Measurements from ENCODE around the gene PGBD5.

Gene PGBD5

DNA sequence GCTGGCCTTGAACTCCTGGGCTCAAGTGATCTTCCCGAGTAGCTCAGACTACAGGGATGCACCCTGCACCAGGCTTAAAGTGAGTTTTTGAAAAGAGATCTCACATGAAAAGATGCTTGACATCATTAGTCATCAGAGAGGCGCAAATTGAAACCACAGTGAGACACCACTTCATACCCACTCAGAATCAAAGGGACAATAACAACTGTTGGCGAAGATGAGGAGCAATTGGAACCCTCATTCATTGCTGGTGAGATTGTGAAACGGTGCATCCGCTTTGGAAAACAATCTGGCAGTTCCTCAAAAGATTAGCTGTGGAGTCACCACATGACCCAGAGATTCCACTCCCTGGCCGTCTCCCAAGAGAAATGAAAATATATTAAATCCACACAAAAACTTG is 122.3 kb downstream of the PGBD5 start:
- Histone ChIP-seq H3K4me1 (ENCODE audit: control extremely low read depth in 1 of 4, control insufficient read depth in 4 of 4, insufficient read depth in 4 of 4, low read length in 3 of 4) (peaks cover 0 to 7% (median 5%) of the 10 kb centered on the region in 4 experiments), H3K27me3 (replicated peaks in 2 of 5; ENCODE audit: control insufficient read depth in 4 of 5, insufficient read depth in 5 of 5, low read length in 4 of 5) (no peaks in the 10 kb centered on the region), H3K36me3 (ENCODE audit: control insufficient read depth in 4 of 4, insufficient read depth in 4 of 4, low read length in 3 of 4) (no peaks in the 10 kb centered on the region), H3K4me3 (ENCODE audit: control insufficient read depth in 1 of 7, extremely low read depth in 1 of 7, insufficient read depth in 4 of 7, low read depth in 2 of 7, low read length in 6 of 7) (no peak overlapping the region), H3K27ac (ENCODE audit: insufficient read depth in 1 of 2, low read depth in 1 of 2, low read length in 2 of 2, poor library complexity in 1 of 2, severe bottlenecking in 2 of 2) (no peak overlapping the region), H3K9me3 (ENCODE audit: control extremely low read depth in 1 of 5, control insufficient read depth in 4 of 5, insufficient read depth in 2 of 5, low read depth in 1 of 5, low read length in 4 of 5) (no peaks in the 10 kb centered on the region)
- CTCF ChIA-PET, result interaction anchor here (1.7 to 14.5 kb wide), 5 partner anchors 22 to 644 kb away, joined by 5 to 142 read pairs (median 7); no protein-coding TSS in a partner anchor
- POLR2A ChIA-PET, result no interaction called here
- WGBS (ENCODE audit: insufficient coverage), result 62% methylated on average over 5 of the region's 6 CpGs
- DNase-seq, result peak in 1 of 3 donors; percentile 40

DNA sequence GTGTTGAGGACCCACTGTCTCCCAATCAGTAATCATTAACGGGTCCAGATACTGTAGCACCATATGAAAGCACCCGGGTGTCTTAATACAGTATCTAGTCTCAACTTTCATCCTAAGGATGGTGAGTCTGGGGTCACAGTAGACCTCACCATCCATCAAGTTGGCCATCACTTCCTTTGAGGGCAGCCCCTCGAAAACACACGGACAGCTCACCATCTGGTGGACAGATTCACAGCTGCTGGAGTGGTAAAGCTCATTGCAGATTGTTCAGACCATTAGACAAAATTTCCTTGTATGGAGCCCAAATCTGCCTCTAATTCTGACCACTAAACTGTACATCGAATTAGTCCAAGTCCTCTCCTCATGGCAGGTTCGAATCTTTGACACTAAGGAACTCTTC is 123.1 kb downstream of the PGBD5 start:
- Histone ChIP-seq H3K27me3 (replicated peaks in 2 of 5; ENCODE audit: control insufficient read depth in 4 of 5, insufficient read depth in 5 of 5, low read length in 4 of 5) (no peaks in the 10 kb centered on the region), H3K36me3 (ENCODE audit: control insufficient read depth in 4 of 4, insufficient read depth in 4 of 4, low read length in 3 of 4) (no peaks in the 10 kb centered on the region), H3K9me3 (ENCODE audit: control extremely low read depth in 1 of 5, control insufficient read depth in 4 of 5, insufficient read depth in 2 of 5, low read depth in 1 of 5, low read length in 4 of 5) (no peaks in the 10 kb centered on the region), H3K4me3 (ENCODE audit: control insufficient read depth in 1 of 7, extremely low read depth in 1 of 7, insufficient read depth in 4 of 7, low read depth in 2 of 7, low read length in 6 of 7) (no peak overlapping the region), H3K4me1 (ENCODE audit: control extremely low read depth in 1 of 4, control insufficient read depth in 4 of 4, insufficient read depth in 4 of 4, low read length in 3 of 4) (peaks cover 0 to 7% (median 5%) of the 10 kb centered on the region in 4 experiments), H3K27ac (ENCODE audit: insufficient read depth in 1 of 2, low read depth in 1 of 2, low read length in 2 of 2, poor library complexity in 1 of 2, severe bottlenecking in 2 of 2) (no peak overlapping the region)
- peak in 2 of 3 donors; percentile 35 to 54 for DNase-seq
- CTCF ChIA-PET, result interaction anchor here (0.8 to 14.5 kb wide), 8 partner anchors 11 to 644 kb away, joined by 3 to 142 read pairs (median 6); no protein-coding TSS in a partner anchor
- WGBS (ENCODE audit: insufficient coverage), result 69% methylated on average over 6 of the region's 6 CpGs
- POLR2A ChIA-PET, result interaction anchor here (0.5 kb wide), 1 partner anchor 702 kb away, joined by 4 read pairs; no protein-coding TSS in a partner anchor

DNA sequence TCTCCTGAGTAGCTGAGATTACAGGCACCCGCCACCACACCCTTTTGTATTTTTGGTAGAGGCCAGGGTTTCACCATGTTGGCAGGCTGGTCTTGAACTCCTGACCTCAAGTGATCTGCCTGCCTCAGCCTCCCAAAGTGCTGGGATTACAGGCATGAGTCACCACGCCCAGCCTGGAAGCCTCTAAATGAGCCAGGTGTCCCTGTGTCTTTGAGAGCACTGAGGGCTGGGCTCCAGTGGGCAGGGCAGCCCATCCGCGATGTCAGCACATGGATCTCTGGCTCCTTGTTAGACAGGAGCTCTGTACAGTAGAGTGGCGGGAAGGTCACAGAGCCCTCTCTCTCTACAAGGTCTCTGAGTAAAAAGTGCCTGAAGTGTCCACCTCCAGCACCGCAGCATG is 124.3 kb downstream of the PGBD5 start:
- 100% methylated on average over 5 of the region's 6 CpGs for WGBS (ENCODE audit: insufficient coverage)
- Histone ChIP-seq H3K4me1 (ENCODE audit: control extremely low read depth in 1 of 4, control insufficient read depth in 4 of 4, insufficient read depth in 4 of 4, low read length in 3 of 4) (peaks cover 0 to 7% (median 5%) of the 10 kb centered on the region in 4 experiments), H3K27me3 (replicated peaks in 2 of 5; ENCODE audit: control insufficient read depth in 4 of 5, insufficient read depth in 5 of 5, low read length in 4 of 5) (no peaks in the 10 kb centered on the region), H3K9me3 (ENCODE audit: control extremely low read depth in 1 of 5, control insufficient read depth in 4 of 5, insufficient read depth in 2 of 5, low read depth in 1 of 5, low read length in 4 of 5) (no peaks in the 10 kb centered on the region), H3K4me3 (ENCODE audit: control insufficient read depth in 1 of 7, extremely low read depth in 1 of 7, insufficient read depth in 4 of 7, low read depth in 2 of 7, low read length in 6 of 7) (no peak overlapping the region), H3K36me3 (ENCODE audit: control insufficient read depth in 4 of 4, insufficient read depth in 4 of 4, low read length in 3 of 4) (no peaks in the 10 kb centered on the region), H3K27ac (ENCODE audit: insufficient read depth in 1 of 2, low read depth in 1 of 2, low read length in 2 of 2, poor library complexity in 1 of 2, severe bottlenecking in 2 of 2) (no peak overlapping the region)
- ChIA-PET CTCF (interaction anchor here (0.7 to 14.5 kb wide), 7 partner anchors 10 to 642 kb away, joined by 3 to 142 read pairs (median 5); no protein-coding TSS in a partner anchor), POLR2A (interaction anchor here (0.7 kb wide), 1 partner anchor 635 kb away, joined by 3 read pairs; no protein-coding TSS in a partner anchor)
- DNase-seq, result no peak

DNA sequence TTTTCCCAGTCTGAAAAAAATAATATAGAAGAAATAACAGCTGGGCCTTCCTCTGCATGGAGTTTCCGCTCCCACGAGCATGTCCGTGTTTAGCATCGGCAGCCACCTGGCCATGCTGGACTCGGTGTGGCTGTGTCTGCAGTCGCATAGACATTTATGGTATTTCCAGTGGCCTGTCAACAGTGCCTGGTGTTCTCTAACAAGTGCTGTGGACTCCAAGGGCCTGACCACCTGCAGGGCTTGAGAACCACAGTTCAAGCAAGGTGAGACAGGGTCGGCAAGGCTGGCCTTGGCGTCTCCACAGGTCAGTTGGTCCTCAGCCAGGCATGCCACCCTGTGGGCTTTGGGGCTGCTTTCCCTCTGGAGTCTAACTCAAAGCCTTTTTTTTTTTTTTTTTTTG is 124.8 kb downstream of the PGBD5 start:
- CTCF ChIA-PET, result interaction anchor here (0.7 to 14.5 kb wide), 3 partner anchors 9 to 642 kb away, joined by 3 to 142 read pairs (median 4); no protein-coding TSS in a partner anchor
- POLR2A ChIA-PET, result no interaction called here
- Histone ChIP-seq H3K4me3 (ENCODE audit: control insufficient read depth in 1 of 7, extremely low read depth in 1 of 7, insufficient read depth in 4 of 7, low read depth in 2 of 7, low read length in 6 of 7) (no peak overlapping the region), H3K27ac (ENCODE audit: insufficient read depth in 1 of 2, low read depth in 1 of 2, low read length in 2 of 2, poor library complexity in 1 of 2, severe bottlenecking in 2 of 2) (no peak overlapping the region), H3K9me3 (ENCODE audit: control extremely low read depth in 1 of 5, control insufficient read depth in 4 of 5, insufficient read depth in 2 of 5, low read depth in 1 of 5, low read length in 4 of 5) (no peaks in the 10 kb centered on the region), H3K36me3 (ENCODE audit: control insufficient read depth in 4 of 4, insufficient read depth in 4 of 4, low read length in 3 of 4) (no peaks in the 10 kb centered on the region), H3K4me1 (ENCODE audit: control extremely low read depth in 1 of 4, control insufficient read depth in 4 of 4, insufficient read depth in 4 of 4, low read length in 3 of 4) (peaks cover 0 to 7% (median 5%) of the 10 kb centered on the region in 4 experiments), H3K27me3 (replicated peaks in 2 of 5; ENCODE audit: control insufficient read depth in 4 of 5, insufficient read depth in 5 of 5, low read length in 4 of 5) (no peaks in the 10 kb centered on the region)
- over 99% methylated on average over 8 of the region's 8 CpGs for WGBS (ENCODE audit: insufficient coverage)
- no peak for DNase-seq

DNA sequence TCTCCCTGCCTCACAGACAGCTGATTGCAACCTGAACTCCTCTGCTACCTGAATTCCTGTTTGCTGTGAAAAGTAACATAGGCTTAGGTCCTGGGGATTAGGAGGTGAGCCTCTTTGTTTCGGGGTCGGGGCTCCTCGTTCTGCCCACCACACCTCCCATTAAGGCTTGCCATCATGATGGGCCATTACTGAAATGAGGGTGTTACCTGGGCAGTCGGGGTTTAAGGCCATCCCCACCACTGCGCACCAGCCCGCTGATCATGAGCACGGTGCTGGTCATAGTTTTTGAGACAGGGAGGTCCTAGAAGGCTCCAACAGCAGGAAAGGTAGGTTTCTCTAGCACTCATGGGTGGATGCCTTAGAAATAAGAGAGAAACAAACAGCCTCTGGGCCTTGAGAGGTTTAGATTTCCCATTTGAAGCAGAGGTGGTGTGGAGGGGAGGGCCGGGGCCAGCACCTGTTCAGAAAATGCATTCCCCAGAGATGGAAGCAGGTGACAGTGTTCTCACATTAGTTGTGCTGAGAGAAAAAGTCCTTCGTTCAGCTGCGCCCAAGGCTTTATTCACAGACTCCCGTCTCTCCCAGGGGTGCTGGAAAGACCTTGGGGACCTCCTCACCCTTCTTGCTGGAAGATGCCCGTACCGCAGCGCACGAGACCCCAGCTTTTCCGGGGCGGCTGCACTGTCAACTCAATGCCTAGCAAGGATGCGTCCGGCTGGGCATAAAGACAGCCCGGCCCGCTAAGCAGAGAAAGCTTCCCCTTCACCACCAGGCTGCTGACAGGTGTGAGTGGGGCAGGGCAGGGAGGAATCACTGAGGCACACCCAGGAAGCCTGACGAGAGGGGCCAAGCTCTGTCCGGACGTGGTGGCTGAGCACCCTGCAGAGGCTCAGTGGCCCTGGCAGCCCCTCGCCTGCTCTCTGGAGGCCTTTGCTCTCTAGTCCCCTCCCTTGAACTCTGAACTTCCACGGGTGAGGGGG is 125.5 kb downstream of the PGBD5 start:
- ChIA-PET POLR2A (no interaction called here), CTCF (interaction anchor here (1.0 kb wide), 1 partner anchor 9 kb away, joined by 4 read pairs; no protein-coding TSS in a partner anchor)
- DNase-seq, result no peak
- 97% methylated on average over 19 of the region's 26 CpGs for WGBS (ENCODE audit: insufficient coverage)
- Histone ChIP-seq H3K27me3 (replicated peaks in 2 of 5; ENCODE audit: control insufficient read depth in 4 of 5, insufficient read depth in 5 of 5, low read length in 4 of 5) (no peaks in the 10 kb centered on the region), H3K4me1 (ENCODE audit: control extremely low read depth in 1 of 4, control insufficient read depth in 4 of 4, insufficient read depth in 4 of 4, low read length in 3 of 4) (peaks cover 0 to 7% (median 5%) of the 10 kb centered on the region in 4 experiments), H3K9me3 (ENCODE audit: control extremely low read depth in 1 of 5, control insufficient read depth in 4 of 5, insufficient read depth in 2 of 5, low read depth in 1 of 5, low read length in 4 of 5) (no peaks in the 10 kb centered on the region), H3K27ac (ENCODE audit: insufficient read depth in 1 of 2, low read depth in 1 of 2, low read length in 2 of 2, poor library complexity in 1 of 2, severe bottlenecking in 2 of 2) (no peak overlapping the region), H3K36me3 (ENCODE audit: control insufficient read depth in 4 of 4, insufficient read depth in 4 of 4, low read length in 3 of 4) (no peaks in the 10 kb centered on the region), H3K4me3 (ENCODE audit: control insufficient read depth in 1 of 7, extremely low read depth in 1 of 7, insufficient read depth in 4 of 7, low read depth in 2 of 7, low read length in 6 of 7) (no peak overlapping the region)

DNA sequence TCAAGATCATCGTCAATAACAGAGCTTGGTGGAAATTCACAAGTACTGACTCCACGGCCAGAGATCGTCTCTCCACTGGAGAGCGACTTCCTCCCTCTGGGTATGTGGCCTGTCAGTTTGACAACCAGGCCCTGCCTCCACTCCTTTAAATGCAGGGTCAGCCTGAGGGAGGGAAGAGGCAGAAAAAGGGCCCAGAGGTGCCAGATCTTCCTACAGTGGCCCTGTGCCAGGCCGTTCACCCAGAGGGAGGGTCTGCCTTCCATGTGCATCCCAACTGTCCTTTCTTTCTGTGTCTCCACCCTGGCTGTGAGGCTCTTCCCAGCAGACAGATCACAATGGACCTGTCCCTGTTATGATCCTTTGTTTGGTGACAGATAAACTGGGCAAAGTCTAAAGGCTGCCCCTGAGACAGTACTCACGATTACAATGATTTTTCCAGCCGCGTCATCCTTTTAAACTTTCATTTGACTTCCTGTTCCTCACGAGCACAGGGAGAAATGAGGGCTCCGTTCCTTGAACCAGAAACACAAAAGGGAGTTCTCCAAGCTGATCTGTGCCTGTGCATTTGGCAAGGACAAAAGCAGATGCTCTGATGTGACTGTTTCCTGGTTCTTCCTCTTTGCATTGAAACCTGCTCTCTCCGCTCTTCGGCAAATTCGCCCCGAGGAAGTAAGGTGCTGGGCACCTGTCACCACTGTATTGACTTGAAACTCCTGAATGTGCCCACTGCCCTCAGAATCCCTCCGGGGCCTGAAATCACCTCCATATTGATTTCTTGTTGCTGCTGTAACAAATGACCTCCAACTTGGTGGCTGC is 126.7 kb downstream of the PGBD5 start:
- Histone ChIP-seq H3K4me3 (ENCODE audit: control insufficient read depth in 1 of 7, extremely low read depth in 1 of 7, insufficient read depth in 4 of 7, low read depth in 2 of 7, low read length in 6 of 7) (no peak overlapping the region), H3K27ac (ENCODE audit: insufficient read depth in 1 of 2, low read depth in 1 of 2, low read length in 2 of 2, poor library complexity in 1 of 2, severe bottlenecking in 2 of 2) (no peak overlapping the region), H3K36me3 (ENCODE audit: control insufficient read depth in 4 of 4, insufficient read depth in 4 of 4, low read length in 3 of 4) (no peaks in the 10 kb centered on the region), H3K27me3 (replicated peaks in 2 of 5; ENCODE audit: control insufficient read depth in 4 of 5, insufficient read depth in 5 of 5, low read length in 4 of 5) (no peaks in the 10 kb centered on the region), H3K9me3 (ENCODE audit: control extremely low read depth in 1 of 5, control insufficient read depth in 4 of 5, insufficient read depth in 2 of 5, low read depth in 1 of 5, low read length in 4 of 5) (no peaks in the 10 kb centered on the region), H3K4me1 (ENCODE audit: control extremely low read depth in 1 of 4, control insufficient read depth in 4 of 4, insufficient read depth in 4 of 4, low read length in 3 of 4) (peaks cover 3 to 14% (median 9%) of the 10 kb centered on the region in 4 experiments)
- WGBS (ENCODE audit: insufficient coverage), result 66% methylated on average over 9 of the region's 15 CpGs
- CTCF ChIA-PET, result no interaction called here
- DNase-seq, result peak in 2 of 3 donors; percentile 40 to 46
- POLR2A ChIA-PET, result interaction anchor here (0.5 kb wide), 1 partner anchor 299 kb away, joined by 3 read pairs; no protein-coding TSS in a partner anchor
